NK-92 (cell line): Measurements from ENCODE around the gene OXGR1.

Source experiments
- DNase-seq: peaks from one replicate; lab custom pipeline; 2025; ENCODE audit not compliant: unreplicated experiment; lab: John Stamatoyannopoulos, UW

The OXGR1 gene

DNA sequence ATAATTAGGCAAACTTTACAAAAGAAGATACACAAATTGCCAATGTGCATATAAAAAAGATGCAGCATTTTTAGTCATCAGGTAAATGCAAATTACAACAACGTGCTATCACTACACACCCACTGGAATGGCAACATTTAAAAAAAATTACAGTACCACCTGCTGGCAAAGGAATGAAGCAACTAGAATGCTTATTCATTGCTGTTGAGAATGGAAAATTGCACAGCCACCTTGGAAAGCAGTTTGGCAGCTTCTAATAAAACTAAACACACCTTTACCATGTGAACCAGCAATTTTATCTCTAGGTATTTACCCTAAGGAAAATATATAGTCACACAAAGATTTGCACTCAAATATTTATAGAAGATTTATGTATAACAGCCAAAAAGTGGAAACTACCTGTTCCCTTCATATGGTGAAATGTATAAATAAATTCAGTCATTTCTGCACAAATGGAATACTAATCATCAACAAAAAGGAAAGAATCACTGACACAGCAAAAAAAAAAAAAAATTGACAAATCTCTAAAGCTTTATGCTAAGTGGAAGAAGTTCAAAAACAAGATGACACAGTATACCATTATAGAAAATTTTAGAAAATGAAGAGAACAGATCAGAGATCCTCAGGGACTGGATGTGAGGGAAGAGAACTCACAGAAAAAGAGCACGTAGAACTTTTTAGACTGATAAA lies 30.3 kb downstream of the OXGR1 start:
- DNase-seq = no peak

GRCh38 chr13:96960379-96960778 lies 33.9 kb downstream of the OXGR1 start:
- DNase-seq = no peak

DNA sequence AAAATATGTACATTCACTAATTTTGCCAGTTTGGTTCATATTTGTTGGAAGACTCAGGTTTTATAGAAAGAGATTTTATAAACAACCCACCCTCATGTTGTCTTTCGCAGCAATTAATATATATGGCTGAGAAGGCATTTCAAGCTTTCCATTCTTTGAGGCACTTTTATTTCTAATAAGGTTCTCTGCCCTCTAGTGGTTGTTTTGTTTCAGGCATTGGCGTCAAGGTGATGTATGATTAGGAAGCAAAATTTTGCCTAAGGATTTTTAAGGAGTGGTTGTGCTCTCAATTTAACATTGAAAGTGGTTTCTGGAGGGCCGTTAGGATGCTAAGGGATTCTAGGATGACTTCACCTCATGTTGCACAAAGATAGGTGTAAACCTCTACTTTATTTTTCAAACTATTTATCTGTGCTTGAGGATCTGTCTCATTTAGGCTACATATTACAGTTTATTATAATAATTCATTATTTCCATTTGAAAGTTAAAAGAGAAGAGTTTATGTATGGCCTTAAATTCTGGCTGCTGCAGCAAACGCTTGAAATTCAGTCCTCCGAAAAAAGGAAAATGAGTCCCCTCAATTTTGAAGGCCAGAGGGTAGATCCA lies 35.9 kb downstream of the OXGR1 start:
- DNase-seq = no peak

DNA sequence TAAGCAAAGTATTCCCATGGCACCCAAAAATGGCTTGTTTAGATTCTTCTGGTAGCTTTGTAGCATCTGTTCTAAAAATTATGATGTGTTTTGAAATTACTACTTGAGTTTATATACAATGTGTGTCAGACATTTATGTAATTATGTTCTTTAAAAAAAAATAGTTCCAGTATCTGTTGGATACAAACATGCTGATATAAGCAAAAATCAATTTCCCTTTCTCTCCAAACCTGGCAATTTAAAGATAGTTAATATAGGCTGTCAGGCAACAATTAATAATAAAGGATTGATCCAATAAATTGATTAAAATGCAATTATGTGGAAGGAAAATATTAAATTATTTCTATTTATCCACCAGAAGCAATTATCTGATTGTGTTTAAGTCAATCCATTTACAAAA lies 41.7 kb downstream of the OXGR1 start:
- DNase-seq = no peak

DNA sequence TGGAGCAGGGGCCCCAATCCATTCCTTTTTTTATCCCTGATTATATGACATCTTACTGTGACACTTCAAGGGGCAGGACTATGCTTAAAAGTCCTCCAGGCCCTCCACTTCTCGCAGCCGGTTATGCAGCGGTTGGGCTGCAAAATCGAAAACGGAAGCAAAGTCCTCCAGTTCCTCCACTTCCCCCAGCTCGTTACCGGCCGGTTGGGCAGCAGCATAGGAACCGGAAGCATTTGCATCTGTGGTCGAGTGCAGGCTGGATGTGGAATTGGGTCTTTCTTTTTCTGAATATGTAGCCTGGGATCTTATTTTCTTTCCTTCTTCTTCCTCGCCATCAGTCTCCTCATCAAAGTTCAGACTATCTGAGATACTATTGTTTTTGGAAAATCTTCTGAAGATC lies 46.1 kb downstream of the OXGR1 start:
- no peak for DNase-seq

- DNase-seq = no peak
Measured at GRCh38 chr13:96947343-96947910, 46.8 kb downstream of the OXGR1 start.

- no peak for DNase-seq
Measured at GRCh38 chr13:96946709-96947311, 47.5 kb downstream of the OXGR1 start.

- DNase-seq = no peak
Measured at GRCh38 chr13:96940961-96941360, 53.3 kb downstream of the OXGR1 start.

- DNase-seq = no peak
Measured at GRCh38 chr13:96935901-96936300, 58.4 kb downstream of the OXGR1 start.
